Measurements from ENCODE around the gene NCKIPSD. TPM values are rescaled to one million over a fixed set of nuclear protein-coding genes. Genes with fewer than 3 reads are reported as not detected.

The NCKIPSD gene
- total and polyA plus RNA-seq, 2 experiments from 2014 or later: 19.9 to 22.9 TPM

DNA sequence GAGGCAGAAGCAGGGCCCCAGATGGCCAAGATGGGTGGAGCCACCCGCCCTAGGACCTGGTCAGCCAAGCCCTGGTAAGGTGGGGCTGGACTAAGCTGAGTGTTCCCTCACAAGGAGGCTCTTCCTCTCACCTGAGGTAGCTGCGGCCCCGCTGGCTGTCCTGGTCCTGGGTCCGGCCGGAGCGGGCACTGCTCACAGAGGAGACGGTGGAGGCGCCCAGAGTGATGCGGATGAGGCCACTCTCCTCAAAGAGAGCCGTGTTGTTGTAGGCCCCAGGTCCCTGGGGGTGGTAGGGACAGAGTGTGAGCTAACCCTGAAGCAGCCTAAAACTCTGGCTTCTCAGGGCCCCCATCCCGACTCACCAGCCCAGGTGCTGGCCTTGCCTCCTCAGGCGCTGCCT, 43.1 kb downstream of the NCKIPSD start:
- H3K4me1 ChIP-seq (ENCODE audit: insufficient read depth): no peaks in the 10 kb centered on the region
- no peak overlapping the region for H3K27ac ChIP-seq
- 93% methylated on average over 12 of the region's 12 CpGs for WGBS (ENCODE audit: low lambda C conversion rate, missing lambda C conversion rate)

GRCh38 chr3:48641396-48641795, 44.3 kb downstream of the NCKIPSD start:
- Histone ChIP-seq H3K4me3 (no peak overlapping the region), H3K27me3 (no peaks in the 10 kb centered on the region), H3K9me3 (ENCODE audit: low read depth) (no peaks in the 10 kb centered on the region), H3K4me2 (no peak overlapping the region), H3K9me2 (replicated peaks; ENCODE audit: insufficient read depth) (no peaks in the 10 kb centered on the region), H3K36me3 (replicated peaks; ENCODE audit: insufficient read depth, low read depth) (no peaks in the 10 kb centered on the region), H3K79me2 (no peaks in the 10 kb centered on the region), H2AFZ (no peak overlapping the region), H4K20me1 (ENCODE audit: insufficient read depth, poor library complexity, severe bottlenecking) (no peaks in the 10 kb centered on the region), H3K27ac (no peak overlapping the region), H3K4me1 (ENCODE audit: insufficient read depth) (peaks cover 7% of the 10 kb centered on the region)
- DNase-seq (ENCODE audit: low spot score): no peak
- TF ChIP-seq EZH2phosphoT487 (IDR thresholded peaks at IDR 0.05; ENCODE audit: low read depth, severe bottlenecking, unreplicated experiment): no peak
- TF ChIP-seq CTCF (IDR thresholded peaks at IDR 0.05; ENCODE audit: poor library complexity): no peak
- no peak for TF ChIP-seq EZH2 (IDR thresholded peaks at IDR 0.05; ENCODE audit: borderline replicate concordance)
- 97% methylated on average over 3 of the region's 3 CpGs for WGBS (ENCODE audit: low lambda C conversion rate, missing lambda C conversion rate)

More for the DNA sequence above, 43.1 kb downstream of the NCKIPSD start:
- no peak for TF ChIP-seq EZH2 (IDR thresholded peaks at IDR 0.05; ENCODE audit: borderline replicate concordance)
- no peak for TF ChIP-seq EZH2phosphoT487 (IDR thresholded peaks at IDR 0.05; ENCODE audit: low read depth, severe bottlenecking, unreplicated experiment)
- no peak for TF ChIP-seq CTCF (IDR thresholded peaks at IDR 0.05; ENCODE audit: poor library complexity)
- no peaks in the 10 kb centered on the region for H3K36me3 ChIP-seq (replicated peaks; ENCODE audit: insufficient read depth, low read depth)
- no peaks in the 10 kb centered on the region for H3K9me2 ChIP-seq (replicated peaks; ENCODE audit: insufficient read depth)
- no peak overlapping the region for H3K4me3 ChIP-seq
- no peak overlapping the region for H3K4me2 ChIP-seq
- H3K9me3 ChIP-seq (ENCODE audit: low read depth): no peaks in the 10 kb centered on the region
- H3K27me3 ChIP-seq: no peaks in the 10 kb centered on the region
- no peaks in the 10 kb centered on the region for H4K20me1 ChIP-seq (ENCODE audit: insufficient read depth, poor library complexity, severe bottlenecking)
- no peak overlapping the region for H2AFZ ChIP-seq
- DNase-seq (ENCODE audit: low spot score): no peak
- H3K79me2 ChIP-seq: no peaks in the 10 kb centered on the region

DNA sequence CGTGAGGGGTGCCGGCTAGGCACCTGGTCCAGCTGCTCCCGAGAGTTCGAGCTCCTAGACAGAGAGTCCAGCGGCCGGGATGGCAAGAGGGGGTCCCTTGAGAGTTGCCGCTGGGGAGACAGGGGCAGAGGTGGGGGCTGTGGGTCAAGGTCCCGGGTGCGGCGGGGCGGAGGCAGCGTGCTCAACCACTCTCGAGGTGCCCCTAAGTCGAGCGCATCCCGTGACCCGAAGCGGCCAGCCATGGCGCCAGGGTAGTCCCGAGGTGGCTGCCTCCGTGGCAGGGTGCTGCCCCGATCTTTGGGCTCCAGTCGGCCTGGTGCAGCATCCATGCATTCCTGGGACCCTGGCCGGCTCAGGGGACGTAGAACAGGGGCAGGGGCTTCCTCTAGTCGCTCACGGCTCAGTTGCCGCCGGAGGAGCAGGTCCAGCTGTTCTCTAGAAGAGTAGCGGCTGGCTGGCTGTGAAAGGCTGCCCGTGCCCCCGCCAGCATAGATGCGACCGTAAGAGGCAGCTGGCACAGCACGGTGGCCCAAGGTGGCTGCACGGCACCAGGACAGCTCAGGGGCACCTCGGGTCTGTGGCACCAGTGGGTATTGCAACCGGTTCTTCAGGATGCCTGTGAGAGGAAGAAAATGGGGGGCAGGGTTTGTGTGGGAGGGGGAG, 45.6 kb downstream of the NCKIPSD start:
- H3K27me3 ChIP-seq: no peaks in the 10 kb centered on the region
- H3K9me3 ChIP-seq (ENCODE audit: low read depth): no peaks in the 10 kb centered on the region
- H3K36me3 ChIP-seq (replicated peaks; ENCODE audit: insufficient read depth, low read depth): no peaks in the 10 kb centered on the region
- peaks cover 13% of the 10 kb centered on the region for H3K4me1 ChIP-seq (ENCODE audit: insufficient read depth)
- no peak for DNase-seq (ENCODE audit: low spot score)
- TF ChIP-seq CTCF (IDR thresholded peaks at IDR 0.05; ENCODE audit: poor library complexity): no peak
- no peak for TF ChIP-seq EZH2phosphoT487 (IDR thresholded peaks at IDR 0.05; ENCODE audit: low read depth, severe bottlenecking, unreplicated experiment)
- TF ChIP-seq EZH2 (IDR thresholded peaks at IDR 0.05; ENCODE audit: borderline replicate concordance): no peak
- H4K20me1 ChIP-seq (ENCODE audit: insufficient read depth, poor library complexity, severe bottlenecking): no peaks in the 10 kb centered on the region
- no peaks in the 10 kb centered on the region for H3K79me2 ChIP-seq
- no peak overlapping the region for H2AFZ ChIP-seq
- H3K4me3 ChIP-seq: no peak overlapping the region
- WGBS (ENCODE audit: low lambda C conversion rate, missing lambda C conversion rate): 94% methylated on average over 24 of the region's 38 CpGs
- no peak overlapping the region for H3K4me2 ChIP-seq
- no peak overlapping the region for H3K27ac ChIP-seq
- H3K9me2 ChIP-seq (replicated peaks; ENCODE audit: insufficient read depth): no peaks in the 10 kb centered on the region

Measured in hepatocyte (in vitro differentiated cells).